Kidney (tissue), 14 donors: ENCODE data around the gene POFUT1. TPM values are rescaled to one million over a fixed set of nuclear protein-coding genes. Genes with fewer than 3 reads are reported as not detected.

Source experiments
- DNase-seq, 5 donors: peaks; one replicate each; pipeline ENCODE4 v3.0.0-alpha.2; 2013 to 2020
- FAIRE-seq: peaks from 2 replicates; lab custom pipeline; 2012; peaks lifted over from hg19 to GRCh38; lab: Jason Lieb, UNC
- H3K27ac ChIP-seq, 2 donors: one replicate each; pipeline ENCODE4 v1.7.0; 2013; ENCODE audit warnings: low read depth in 2 of 2, low read length in 2 of 2, inconsistent platforms in 1 of 2
- H3K27me3 ChIP-seq: one replicate; pipeline ENCODE4 v1.7.1; 2013; ENCODE audit warnings: low read length, inconsistent platforms; ENCODE audit not compliant: control insufficient read depth, insufficient read depth
- H3K36me3 ChIP-seq, 3 donors: one replicate each; pipeline versions ENCODE4 v1.7.0 to v1.7.1; 2013; ENCODE audit warnings: low read length in 3 of 3, control low read depth in 1 of 3, inconsistent platforms in 1 of 3; ENCODE audit not compliant: insufficient read depth in 3 of 3, control insufficient read depth in 2 of 3
- H3K4me1 ChIP-seq, 3 donors: one replicate each; pipeline versions ENCODE4 v1.7.0 to v1.7.1; 2013; ENCODE audit warnings: low read length in 3 of 3, inconsistent platforms in 1 of 3, low read depth in 1 of 3; ENCODE audit not compliant: control insufficient read depth in 2 of 3, insufficient read depth in 2 of 3
- H3K4me3 ChIP-seq, 3 donors: one replicate each; pipeline versions ENCODE4 v1.7.0 to v1.8.1; 2013; ENCODE audit warnings: low read length in 3 of 3, control low read depth in 1 of 3, inconsistent platforms in 1 of 3
- H3K9ac ChIP-seq, 3 donors: one replicate each; pipeline versions ENCODE4 v1.7.0 to v1.7.1; 2013; ENCODE audit warnings: low read length in 3 of 3, control low read depth in 1 of 3, inconsistent platforms in 1 of 3
- H3K9me3 ChIP-seq, 3 donors: one replicate each; pipeline versions ENCODE4 v1.7.0 to v1.7.1; 2013; ENCODE audit warnings: low read length in 3 of 3, control low read depth in 1 of 3, inconsistent platforms in 1 of 3; ENCODE audit not compliant: control insufficient read depth in 2 of 3, insufficient read depth in 1 of 3
- CTCF ChIP-seq: IDR thresholded peaks from 3 replicates; pipeline ENCODE4 v1.5.1; 2012; ENCODE audit warnings: mild to moderate bottlenecking, moderate library complexity, borderline replicate concordance; ENCODE audit not compliant: insufficient read depth; ENCODE audit errors: extremely low read depth
- intact Hi-C: fragments of 100-400 bp; cut with DNase I; formaldehyde crosslinking; loops from one replicate; pipeline ENCODE4 v1.11.1; 2022
- polyA plus RNA-seq: library from polyadenylated mRNA; stranded (reverse); fragments of 350-450 nt; fragmentation: Illumina TruSeq; extraction: RNeasy Lipid Tissue Mini Kit (QIAGEN cat#74804); gene quantifications from one replicate; pipeline ENCODE4 v1.2.3, GENCODE V29; 2014; ENCODE audit warnings: low read depth, low replicate concordance; ENCODE audit not compliant: insufficient read depth
- total RNA-seq: library from RNA; stranded (reverse); fragmentation: NEBNext Ultra II Directional; extraction: Animal tissue kit (Norgen Biotek cat#: 25700); gene quantifications from one replicate; pipeline ENCODE4 v1.2.1, GENCODE V29; 2021
- donor health status: control.
- donor health status: control.
- donor health status: control.
- donor health status: control.
- donor health status: control.
- donor health status: DM: yes; HTN: yes; CAD: no.
- donor health status: Normal renal cell carcinoma (clear cell type).

Gene POFUT1
- total and polyA plus RNA-seq, 2 donors from 2014 or later: 16.7 to 36.7 TPM

GRCh38 chr20:32203356-32204204 lies 4.1 kb upstream of the POFUT1 start:
- Histone ChIP-seq H3K9ac (peak overlapping the region in 1 of 3 donors; percentile 2), H3K9me3 (no peaks in the 10 kb centered on the region), H3K27me3 (no peaks in the 10 kb centered on the region), H3K36me3 (peaks cover 7 to 24% (median 12%) of the 10 kb centered on the region in 3 donors), H3K27ac (peak overlapping the region; percentile 46 to 76), H3K4me3 (peak overlapping the region in 2 of 3 donors; percentile 3 to 20), H3K4me1 (peaks cover 0 to 45% (median 41%) of the 10 kb centered on the region in 3 donors)
- intact Hi-C loops: no loop called here
- DNase-seq (peak in 2 of 5 donors; percentile 62 to 67), FAIRE-seq (no peak)
- no peak for TF ChIP-seq CTCF

GRCh38 chr20:32204205-32205109 lies 3.2 kb upstream of the POFUT1 start:
- Histone ChIP-seq H3K9me3 (no peaks in the 10 kb centered on the region), H3K9ac (peak overlapping the region in 2 of 3 donors; percentile 58 to 96), H3K4me1 (peaks cover 0 to 51% (median 45%) of the 10 kb centered on the region in 3 donors), H3K36me3 (peaks cover 6 to 15% (median 7%) of the 10 kb centered on the region in 3 donors), H3K4me3 (peak overlapping the region in 2 of 3 donors; percentile 3 to 25), H3K27me3 (no peaks in the 10 kb centered on the region), H3K27ac (peak overlapping the region; percentile 46 to 76)
- TF ChIP-seq CTCF: no peak
- DNase-seq: peak in 1 of 5 donors; percentile 34
- FAIRE-seq: no peak
- intact Hi-C loops: no loop called here

GRCh38 chr20:32205110-32205842 lies 2.4 kb upstream of the POFUT1 start:
- no peak for TF ChIP-seq CTCF
- intact Hi-C loops: no loop called here
- Histone ChIP-seq H3K27ac (peak overlapping the region; percentile 26 to 66), H3K4me3 (peak overlapping the region in 2 of 3 donors; percentile 76 to 93), H3K9ac (peak overlapping the region in 2 of 3 donors; percentile 19 to 96), H3K4me1 (peaks cover 0 to 54% (median 45%) of the 10 kb centered on the region in 3 donors), H3K27me3 (no peaks in the 10 kb centered on the region), H3K36me3 (peaks cover 2 to 10% (median 7%) of the 10 kb centered on the region in 3 donors), H3K9me3 (no peaks in the 10 kb centered on the region)
- DNase-seq (no peak), FAIRE-seq (no peak)
